ENCODE measurements around the gene KIAA1755.
A peak's percentile ranks its signal among the peaks of the same experiment; 100 is the strongest.

The KIAA1755 gene

GRCh38 chr20:38202153-38202981 is 58.2 kb downstream of the KIAA1755 start:
- DNase-seq, result no peak

GRCh38 chr20:38201356-38201755 is 59.2 kb downstream of the KIAA1755 start:
- DNase-seq, result peak; percentile 94 to 96 (median 95)

- DNase-seq, result no peak
Measured at GRCh38 chr20:38200646-38201045, 59.9 kb downstream of the KIAA1755 start.

DNA sequence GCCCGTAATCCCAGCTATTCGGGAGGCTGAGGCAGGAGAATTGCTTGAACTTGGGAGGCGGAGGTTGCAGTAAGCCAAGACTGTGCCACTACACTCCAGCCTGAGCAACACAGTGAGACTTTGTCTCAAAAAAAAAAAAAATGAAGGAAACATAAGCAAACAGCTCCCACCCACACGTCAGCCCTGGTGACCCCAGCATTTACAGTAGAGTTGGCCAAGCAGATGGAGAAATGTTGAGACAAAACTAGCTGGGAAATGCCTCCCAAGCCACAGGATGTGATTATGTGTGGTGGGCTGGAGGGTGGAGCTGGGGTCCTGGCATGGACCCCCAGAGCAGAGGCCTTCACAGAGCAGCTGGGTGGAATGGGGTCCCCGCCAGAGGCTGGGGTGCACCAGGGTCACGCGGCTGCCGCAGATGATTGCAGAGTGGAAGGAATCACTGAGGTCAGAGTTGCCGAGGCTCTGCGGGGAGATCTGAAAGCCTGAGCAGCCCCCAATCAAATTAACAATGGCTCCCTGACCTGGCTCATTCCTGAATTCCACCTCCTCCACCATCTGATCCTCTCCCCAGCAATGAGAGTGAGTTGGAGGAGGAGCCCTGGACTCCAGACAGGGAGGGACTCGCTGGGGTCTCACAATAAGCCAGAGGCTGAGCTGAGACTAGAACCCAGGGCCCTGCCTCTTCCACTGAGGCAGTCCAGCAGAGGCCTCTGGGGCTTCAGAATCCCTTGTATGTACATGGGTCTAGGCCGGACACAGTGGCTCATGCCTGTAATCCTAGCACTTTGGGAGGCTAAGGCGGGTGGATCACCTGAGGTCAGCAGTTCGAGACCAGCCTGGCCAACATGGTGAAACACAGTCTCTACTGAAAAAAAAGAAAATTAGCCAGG is 60.8 kb downstream of the KIAA1755 start:
- DNase-seq, result peak; percentile 45 to 67 (median 51)

GRCh38 chr20:38198238-38198861 is 62.2 kb downstream of the KIAA1755 start:
- DNase-seq, result peak in 1 of 3 donors; percentile 37

DNA sequence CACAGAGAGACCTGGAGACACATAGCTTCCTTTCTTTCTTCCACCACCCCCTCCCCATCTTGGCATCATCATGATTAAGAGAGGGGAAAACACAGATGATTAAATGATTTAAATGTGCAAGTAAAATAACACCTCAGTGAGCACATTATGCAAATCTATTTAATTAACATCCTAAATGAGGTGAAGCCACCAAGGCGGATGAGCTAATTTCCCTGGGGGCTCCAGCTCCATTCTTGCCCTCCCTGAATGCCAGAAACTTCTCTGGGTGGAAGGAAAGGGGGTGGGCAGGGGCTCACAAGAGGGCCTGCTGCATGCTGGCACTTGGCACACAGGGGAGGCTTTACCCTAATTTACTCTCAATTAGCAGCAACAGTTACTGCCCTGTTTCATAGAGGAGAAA is 62.9 kb downstream of the KIAA1755 start:
- no peak for DNase-seq

- no peak for DNase-seq
Measured at GRCh38 chr20:38197217-38197616, 63.3 kb downstream of the KIAA1755 start.

- peak; percentile 91 to 94 (median 94) for DNase-seq
Measured at GRCh38 chr20:38196592-38196991, 63.9 kb downstream of the KIAA1755 start.

DNA sequence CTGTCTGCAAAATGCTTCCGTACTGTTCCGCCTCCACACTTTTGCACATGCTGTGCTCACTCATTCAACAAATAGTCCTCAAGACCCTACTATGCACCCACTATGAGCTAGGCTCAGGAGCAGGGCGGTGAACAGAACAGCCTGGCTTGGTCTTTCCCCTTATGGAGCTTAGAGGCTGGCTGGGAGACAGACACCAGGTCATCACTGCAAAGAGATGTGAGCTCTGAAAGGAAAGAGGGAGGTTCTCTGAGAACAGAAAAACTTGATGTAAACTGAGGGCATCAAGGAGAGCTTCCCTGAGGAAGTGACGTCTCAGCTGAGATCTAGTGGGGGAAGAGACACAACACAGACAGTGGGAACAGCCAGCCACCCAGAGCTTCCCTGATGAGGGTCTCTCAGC is 64.5 kb downstream of the KIAA1755 start:
- peak in 1 of 3 donors; percentile 33 for DNase-seq

GRCh38 chr20:38195521-38195920 is 65.0 kb downstream of the KIAA1755 start:
- no peak for DNase-seq

GRCh38 chr20:38194971-38195504 is 65.5 kb downstream of the KIAA1755 start:
- peak; percentile 81 to 88 (median 81) for DNase-seq

GRCh38 chr20:38193586-38194105 is 66.9 kb downstream of the KIAA1755 start:
- DNase-seq, result no peak

DNA sequence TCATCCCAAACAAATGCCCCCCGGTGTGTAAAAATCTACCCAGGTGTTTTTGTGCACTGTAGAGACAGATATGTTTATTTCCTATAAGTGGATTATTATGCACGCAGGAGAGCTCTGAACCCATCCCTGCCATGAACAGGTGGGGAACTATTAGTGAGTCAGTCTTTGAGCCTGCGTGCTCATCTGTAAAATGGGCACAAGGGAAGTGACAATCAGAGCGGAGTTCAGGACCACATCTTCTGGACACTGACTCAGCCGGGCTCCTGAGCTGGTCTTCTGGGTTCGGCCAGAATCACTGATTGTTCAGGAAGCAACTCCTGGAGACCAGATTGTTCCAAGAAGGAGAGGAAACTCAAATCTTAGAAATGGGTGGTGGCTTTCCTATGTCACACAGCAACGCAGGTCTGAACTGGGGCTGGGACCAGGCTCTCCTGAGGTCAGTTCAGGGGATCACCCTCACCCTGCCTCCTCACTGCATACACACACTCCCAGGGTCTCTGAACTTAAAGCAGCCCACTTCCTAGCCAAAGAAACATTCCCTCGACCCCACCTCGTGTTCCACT is 68.1 kb downstream of the KIAA1755 start:
- DNase-seq, result no peak

- peak; percentile 56 to 82 (median 71) for DNase-seq
Measured at GRCh38 chr20:38191654-38192053, 68.9 kb downstream of the KIAA1755 start.

DNA sequence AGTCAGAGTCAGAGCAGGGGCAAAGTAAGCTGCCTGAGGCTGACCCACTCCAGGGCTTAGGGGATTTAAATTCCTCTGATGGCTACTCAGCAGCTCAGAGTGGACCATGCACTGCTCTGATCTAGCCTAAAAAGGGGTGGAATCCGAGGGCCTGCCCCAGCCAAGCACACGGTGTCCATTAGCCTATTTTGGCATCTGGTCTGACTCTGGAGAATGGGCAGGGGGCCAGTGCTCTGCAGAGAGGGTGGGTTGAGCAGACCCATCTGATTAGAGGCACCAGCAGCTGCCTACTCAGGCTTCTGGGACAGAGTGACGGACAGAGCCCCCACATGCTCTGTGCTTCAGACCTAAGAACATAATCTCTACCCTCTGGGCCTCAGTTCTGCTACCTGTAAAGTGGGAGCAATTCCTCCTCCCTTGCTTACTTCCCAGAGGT is 69.6 kb downstream of the KIAA1755 start:
- DNase-seq, result no peak

DNA sequence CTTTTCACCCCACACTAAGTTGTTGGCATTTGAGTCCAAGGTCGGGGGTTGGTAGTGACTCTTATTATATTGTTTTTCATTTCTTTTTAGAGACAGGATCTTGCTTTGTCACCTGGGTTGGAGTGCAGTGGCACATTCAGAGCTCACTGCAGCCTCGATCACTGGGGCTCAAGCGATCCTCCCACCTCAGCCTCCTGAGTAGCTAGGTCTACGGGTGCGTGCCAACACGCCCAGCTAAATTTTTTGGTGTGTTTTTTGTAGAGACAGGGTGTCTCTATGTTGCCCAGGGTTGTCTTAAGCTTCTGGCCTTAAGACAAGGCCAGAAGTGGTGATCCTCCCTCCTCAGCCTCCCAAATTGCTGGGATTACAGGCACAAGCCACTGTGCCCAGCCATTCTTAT is 70.4 kb downstream of the KIAA1755 start:
- no peak for DNase-seq

- peak; percentile 75 to 77 (median 76) for DNase-seq
Measured at GRCh38 chr20:38187517-38187916, 73.0 kb downstream of the KIAA1755 start.

DNA sequence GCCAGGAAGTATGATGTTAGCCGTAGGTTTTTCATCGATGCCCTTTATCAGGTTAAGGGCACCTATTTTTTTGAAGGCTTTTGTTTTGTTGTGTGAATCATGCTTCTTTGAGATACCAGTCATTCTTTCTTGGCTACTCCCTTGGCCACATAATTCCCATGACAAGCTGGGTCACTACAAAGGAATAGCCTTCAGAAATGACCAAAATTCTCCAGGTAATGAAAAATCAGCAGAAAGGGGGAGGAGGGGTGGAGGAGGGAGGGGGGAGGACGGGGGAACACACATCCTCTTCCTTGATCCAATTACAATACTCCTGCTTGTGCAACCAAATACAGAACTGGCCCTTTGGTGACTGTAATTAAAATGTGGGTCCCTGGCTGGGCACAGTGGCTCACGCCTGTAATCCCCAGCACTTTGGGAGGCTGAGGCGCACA is 73.7 kb downstream of the KIAA1755 start:
- DNase-seq, result no peak

GRCh38 chr20:38184101-38184500 is 76.4 kb downstream of the KIAA1755 start:
- no peak for DNase-seq

GRCh38 chr20:38181971-38182370 is 78.6 kb downstream of the KIAA1755 start:
- no peak for DNase-seq

- no peak for DNase-seq
Measured at GRCh38 chr20:38181207-38181801, 79.2 kb downstream of the KIAA1755 start.

DNA sequence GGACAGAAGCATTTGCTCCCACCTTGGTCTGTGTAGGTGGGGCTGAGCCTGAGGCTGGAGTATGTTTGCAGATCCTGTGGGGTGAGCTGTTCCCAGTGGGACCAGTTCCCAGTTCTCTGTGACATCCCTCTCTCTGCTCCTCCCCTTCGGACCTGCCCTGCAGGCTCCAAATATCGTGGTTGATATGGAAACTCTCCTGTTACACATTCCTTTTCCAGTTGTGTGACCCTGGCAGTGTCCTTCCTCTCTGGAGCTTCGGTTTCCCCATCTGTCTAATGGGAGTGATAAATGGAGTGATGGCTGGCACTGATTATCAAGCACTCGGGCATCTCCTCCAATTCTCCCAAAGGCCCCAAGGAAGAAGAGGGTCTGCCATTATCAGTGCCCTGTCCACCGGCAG is 79.8 kb downstream of the KIAA1755 start:
- DNase-seq, result no peak

Measured in suppressor macrophage treated with lipopolysaccharide for 1 hour (primary cell).